H1 (cell line): ENCODE measurements around the gene IL6R. TPM values are rescaled to one million over a fixed set of nuclear protein-coding genes. Genes with fewer than 3 reads are reported as not detected.

Source experiments
- CTCF ChIA-PET: fragments of 300-600 bp; sonication (Branson Sonifier 250); formaldehyde crosslinking; loops from one replicate; lab custom pipeline; 2021; ENCODE audit not compliant: partially characterized antibody; lab: Charles Lee
- POLR2A ChIA-PET: fragments of 300-600 bp; sonication (Branson Sonifier 250); formaldehyde crosslinking; loops from one replicate; lab custom pipeline; 2021; ENCODE audit warnings: inconsistent platforms; ENCODE audit not compliant: partially characterized antibody; lab: Charles Lee
- DNase-seq, 2 experiments: peaks; one replicate each; pipeline versions ENCODE4 v3.0.0 to v3.0.0-alpha.2; 2010 to 2022; ENCODE audit warnings: low spot score in 2 of 2, low read depth in 1 of 2, mixed read lengths in 1 of 2
- FAIRE-seq: peaks from 2 replicates; lab custom pipeline; 2011; peaks lifted over from hg19 to GRCh38; lab: Jason Lieb, UNC
- H2AFZ ChIP-seq: 2 replicates; pipeline ENCODE4 v1.8.1; 2012; ENCODE audit warnings: low read length, inconsistent platforms
- H2AK5ac ChIP-seq: 2 replicates; pipeline ENCODE4 v1.6.1; 2013; ENCODE audit warnings: low read depth, low read length
- H2BK120ac ChIP-seq: replicated peaks from 2 replicates; pipeline ENCODE3; 2013; ENCODE audit warnings: low read depth, low read length, inconsistent platforms
- H2BK12ac ChIP-seq: 2 replicates; pipeline ENCODE4 v1.6.1; 2013; ENCODE audit warnings: low read depth, low read length
- H2BK15ac ChIP-seq: 2 replicates; pipeline ENCODE4 v1.6.1; 2013; ENCODE audit warnings: low read length
- H2BK20ac ChIP-seq: 2 replicates; pipeline ENCODE4 v1.6.1; 2013; ENCODE audit warnings: low read length
- H2BK5ac ChIP-seq: 2 replicates; pipeline ENCODE4 v1.6.1; 2013; ENCODE audit warnings: low read depth, low read length
- H3K14ac ChIP-seq: 2 replicates; pipeline ENCODE4 v1.6.1; 2013; ENCODE audit warnings: inconsistent platforms; ENCODE audit not compliant: insufficient read length
- H3K18ac ChIP-seq: 2 replicates; pipeline ENCODE4 v1.6.1; 2013; ENCODE audit warnings: low read length; ENCODE audit errors: extremely low read depth
- H3K23ac ChIP-seq: 2 replicates; pipeline ENCODE4 v1.6.1; 2013; ENCODE audit warnings: inconsistent platforms; ENCODE audit not compliant: insufficient read length
- H3K23me2 ChIP-seq: 2 replicates; pipeline ENCODE4 v1.6.1; 2013; ENCODE audit warnings: low read depth, low read length
- H3K27ac ChIP-seq: 2 replicates; pipeline ENCODE4 v1.6.1; 2011; ENCODE audit warnings: low read depth, low read length, inconsistent platforms
- H3K27me3 ChIP-seq, 4 experiments: replicated peaks in 1 of 4; 1 replicate in 1 of 4; 2 replicates in 3 of 4; pipeline versions ENCODE4 v1.6.1 to v1.8.1; 2011 to 2013; ENCODE audit warnings: low read length in 3 of 4, mild to moderate bottlenecking in 3 of 4, inconsistent platforms in 2 of 4, mixed read lengths in 2 of 4, moderate library complexity in 1 of 4; ENCODE audit not compliant: control insufficient read depth in 3 of 4, insufficient read depth in 3 of 4; ENCODE audit errors: extremely low read depth in 1 of 4
- H3K36me3 ChIP-seq, 4 experiments: 2 replicates each; pipeline versions ENCODE4 v1.6.1 to v1.8.1; 2011 to 2013; ENCODE audit warnings: mild to moderate bottlenecking in 4 of 4, low read length in 3 of 4, moderate library complexity in 2 of 4, control low read depth in 1 of 4, inconsistent platforms in 1 of 4; ENCODE audit not compliant: insufficient read depth in 4 of 4, control insufficient read depth in 2 of 4
- H3K4ac ChIP-seq: replicated peaks from 2 replicates; pipeline ENCODE3; 2013; ENCODE audit warnings: low read length, low read depth, mixed read lengths, inconsistent platforms; ENCODE audit not compliant: insufficient read length
- H3K4me1 ChIP-seq, 4 experiments: replicated peaks in 1 of 4; 1 replicate in 1 of 4; 2 replicates in 3 of 4; pipeline versions ENCODE4 v1.6.1 to v1.8.1; 2011 to 2013; ENCODE audit warnings: low read length in 3 of 4, inconsistent platforms in 2 of 4, mixed read lengths in 1 of 4; ENCODE audit not compliant: insufficient read depth in 4 of 4, control insufficient read depth in 3 of 4
- H3K4me2 ChIP-seq, 2 experiments: 2 replicates each; pipeline versions ENCODE4 v1.6.1 to v1.8.1; 2011 to 2013; ENCODE audit warnings: low read depth in 2 of 2, low read length in 2 of 2, control low read depth in 1 of 2, inconsistent platforms in 1 of 2, mild to moderate bottlenecking in 1 of 2; ENCODE audit not compliant: insufficient read depth in 1 of 2
- H3K4me3 ChIP-seq, 4 experiments: fragments of 200-600, 300-600 bp in 1 of 4; sonication (generic), shearing (Covaris generic), sonication (Bioruptor Twin) in 1 of 4; 2 replicates each; pipeline versions ENCODE4 v1.5.1 to v1.8.1; 2011 to 2016; ENCODE audit warnings: low read length in 4 of 4, low read depth in 3 of 4, control low read depth in 2 of 4, inconsistent platforms in 2 of 4, mild to moderate bottlenecking in 2 of 4, mixed read lengths in 1 of 4, moderate library complexity in 1 of 4; ENCODE audit not compliant: insufficient read depth in 2 of 4; ENCODE audit errors: extremely low read depth in 1 of 4
- H3K56ac ChIP-seq: replicated peaks from 2 replicates; pipeline ENCODE3; 2013; ENCODE audit warnings: low read depth, mild to moderate bottlenecking, mixed read lengths, low read length, inconsistent platforms; ENCODE audit not compliant: insufficient read length
- H3K79me1 ChIP-seq: 2 replicates; pipeline ENCODE4 v1.6.1; 2013; ENCODE audit warnings: low read depth, low read length, control low read depth
- H3K79me2 ChIP-seq, 2 experiments: 2 replicates each; pipeline versions ENCODE4 v1.6.1 to v1.8.1; 2012 to 2013; ENCODE audit warnings: low read length in 2 of 2, mild to moderate bottlenecking in 2 of 2, inconsistent platforms in 1 of 2; ENCODE audit not compliant: insufficient read depth in 2 of 2, control insufficient read depth in 1 of 2
- H3K9ac ChIP-seq, 4 experiments: replicated peaks in 1 of 4; 1 replicate in 1 of 4; 2 replicates in 3 of 4; pipeline versions ENCODE4 v1.6.1 to v1.8.1; 2011 to 2013; ENCODE audit warnings: low read depth in 3 of 4, low read length in 3 of 4, control low read depth in 2 of 4, mild to moderate bottlenecking in 2 of 4, moderate library complexity in 2 of 4, inconsistent platforms in 1 of 4; ENCODE audit errors: extremely low read depth in 1 of 4
- H3K9me3 ChIP-seq, 2 experiments: 2 replicates each; pipeline versions ENCODE4 v1.6.1 to v1.8.1; 2012 to 2013; ENCODE audit warnings: mild to moderate bottlenecking in 2 of 2, moderate library complexity in 2 of 2, control low read depth in 1 of 2, inconsistent platforms in 1 of 2, low read depth in 1 of 2, low read length in 1 of 2, mixed read lengths in 1 of 2; ENCODE audit not compliant: insufficient read depth in 2 of 2
- H4K20me1 ChIP-seq, 2 experiments: replicated peaks in 1 of 2; 2 replicates each; pipeline versions ENCODE3 to v1.8.1; 2011 to 2013; ENCODE audit warnings: inconsistent platforms in 2 of 2, low read length in 2 of 2, mild to moderate bottlenecking in 1 of 2; ENCODE audit not compliant: insufficient read depth in 2 of 2, control insufficient read depth in 1 of 2
- H4K5ac ChIP-seq: 2 replicates; pipeline ENCODE4 v1.6.1; 2013; ENCODE audit warnings: low read length, low read depth, mixed read lengths, inconsistent platforms; ENCODE audit not compliant: insufficient read length
- H4K8ac ChIP-seq: 2 replicates; pipeline ENCODE4 v1.8.0; 2013; ENCODE audit warnings: mild to moderate bottlenecking, moderate library complexity, low read length, inconsistent platforms; ENCODE audit not compliant: insufficient read depth; ENCODE audit errors: extremely low read depth
- H4K91ac ChIP-seq: replicated peaks from 2 replicates; pipeline ENCODE3; 2013; ENCODE audit warnings: low read length, mixed read lengths, inconsistent platforms; ENCODE audit not compliant: insufficient read length
- EGR1 ChIP-seq: IDR thresholded peaks from 2 replicates; pipeline ENCODE4 v1.6.1; 2011; ENCODE audit warnings: low read depth, low read length, borderline replicate concordance
- MAX ChIP-seq: IDR thresholded peaks from 2 replicates; pipeline ENCODE4 v1.6.1; 2012; ENCODE audit warnings: inconsistent platforms
- WGBS, 2 experiments: shearing (Covaris generic) in 1 of 2; methylation state at CpG; one replicate each; pipeline versions ENCODE4 v1.1.6 to v1.1.7; 2013 to 2015; ENCODE audit warnings: low lambda C conversion rate in 2 of 2, mixed read lengths in 2 of 2, inconsistent platforms in 1 of 2, low coverage in 1 of 2, missing lambda C conversion rate in 1 of 2; ENCODE audit not compliant: insufficient replicate concordance in 2 of 2, insufficient coverage in 1 of 2, insufficient read length in 1 of 2; ENCODE audit errors: extremely low coverage in 1 of 2, missing lambda C conversion rate in 1 of 2; 5-methylcytosine and 5-hydroxymethylcytosine counted together
- polyA plus RNA-seq, 7 experiments: library from polyadenylated mRNA; depleted of rRNA in 3 of 7; stranded (reverse) in 5 of 7; unstranded in 2 of 7; fragments of >200 nt in 5 of 7; fragments of 200-250 nt in 2 of 7; gene quantifications; 1 replicate in 5 of 7; 2 replicates in 1 of 7; 4 replicates in 1 of 7; pipeline versions ENCODE4 v1.2.1 to v1.2.3, GENCODE V29; 2011 to 2013; ENCODE audit warnings: missing spikeins in 2 of 7, mixed read lengths in 2 of 7
- total RNA-seq: library from RNA; stranded (reverse); fragmentation: NEBNext Ultra II Directional; extraction: Animal tissue kit (Norgen Biotek cat#: 25700); gene quantifications from 2 replicates; pipeline ENCODE4 v1.2.1, GENCODE V29; 2021
- TF ChIP-seq, protein P1 (sequence below): IDR thresholded peaks from 2 replicates; pipeline ENCODE4 v1.6.1; 2012; ENCODE audit warnings: inconsistent platforms

Gene IL6R
- total and polyA plus RNA-seq, 2 of the 8 experiments (the other 6 are each of a cell fraction or from before 2014, with no cell fraction given) = 2.3 to 3.0 TPM

- DNase-seq (no peak), FAIRE-seq (no peak)
- no peak overlapping the region for H3K14ac ChIP-seq
- no peak overlapping the region for H2BK15ac ChIP-seq
- H3K4me2 ChIP-seq = peak overlapping the region in 1 of 2 experiments; percentile 18; a peak in 1 of 4 replicates
- no peak overlapping the region for H4K91ac ChIP-seq
- H3K4me1 ChIP-seq = peaks cover 8 to 20% (median 16%) of the 10 kb centered on the region in 4 experiments
- no peak overlapping the region for H2BK120ac ChIP-seq
- H3K9me3 ChIP-seq = no peaks in the 10 kb centered on the region
- peaks cover 0 to 2% (median 0%) of the 10 kb centered on the region in 4 experiments; a peak in 1 of 7 replicates for H3K27me3 ChIP-seq
- H3K79me2 ChIP-seq = no peaks in the 10 kb centered on the region
- H4K8ac ChIP-seq = no peak overlapping the region
- ChIA-PET POLR2A (interaction anchor here (1.1 kb wide), 1 partner anchor 9 kb away, joined by 3 read pairs; no protein-coding TSS in a partner anchor), CTCF (interaction anchor here (0.6 to 5.6 kb wide), 10 partner anchors 10 to 130 kb away, joined by 3 to 27 read pairs (median 4); no protein-coding TSS in a partner anchor)
- H3K18ac ChIP-seq = no peak overlapping the region; the same call in 1 of the 2 replicates
- H3K9ac ChIP-seq = no peak overlapping the region
- no peak overlapping the region for H3K23ac ChIP-seq
- no peak overlapping the region for H3K4ac ChIP-seq
- TF ChIP-seq, protein P1, sequence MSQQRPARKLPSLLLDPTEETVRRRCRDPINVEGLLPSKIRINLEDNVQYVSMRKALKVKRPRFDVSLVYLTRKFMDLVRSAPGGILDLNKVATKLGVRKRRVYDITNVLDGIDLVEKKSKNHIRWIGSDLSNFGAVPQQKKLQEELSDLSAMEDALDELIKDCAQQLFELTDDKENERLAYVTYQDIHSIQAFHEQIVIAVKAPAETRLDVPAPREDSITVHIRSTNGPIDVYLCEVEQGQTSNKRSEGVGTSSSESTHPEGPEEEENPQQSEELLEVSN = peak; percentile 65; the same call in 1 of the 2 replicates
- TF ChIP-seq MAX (peak; percentile 62), EGR1 (no peak)
- 0 out of 2 replicates have a peak overlapping the region, but pooled peaks have one; percentile 23 for H2BK20ac ChIP-seq
- no peak overlapping the region for H2AK5ac ChIP-seq
- no peak overlapping the region for H3K27ac ChIP-seq
- WGBS, 2 experiments = 74% methylated on average over 17 of the region's 17 CpGs; no CpG with 5 or more reads in 1 of the 2 experiments
- H2BK12ac ChIP-seq = peak overlapping the region; percentile 1; the same call in 1 of the 2 replicates
- no peaks in the 10 kb centered on the region for H3K36me3 ChIP-seq
- H3K56ac ChIP-seq = no peak overlapping the region
- H4K5ac ChIP-seq = no peak overlapping the region
- no peaks in the 10 kb centered on the region for H3K79me1 ChIP-seq
- no peak overlapping the region for H2AFZ ChIP-seq
- H2BK5ac ChIP-seq = no peak overlapping the region; the same call in 1 of the 2 replicates
- no peaks in the 10 kb centered on the region for H4K20me1 ChIP-seq
- 0 out of 8 replicates have a peak overlapping the region, but pooled peaks of 1 of the 4 experiments have one; percentile 10 for H3K4me3 ChIP-seq
- H3K23me2 ChIP-seq = no peaks in the 10 kb centered on the region
Measured at GRCh38 chr1:154429841-154430611, 24.9 kb downstream of the IL6R start.
